ENCODE data around the gene FMNL2. TPM values are rescaled to one million over a fixed set of nuclear protein-coding genes. Genes with fewer than 3 reads are reported as not detected.

The FMNL2 gene
- polyA plus RNA-seq, 1 donor from 2014 or later: 86.5 TPM

- Histone ChIP-seq H3F3A (ENCODE audit: insufficient read depth, low read length, poor library complexity, severe bottlenecking) (no peaks in the 10 kb centered on the region), H3K79me2 (replicated peaks; ENCODE audit: insufficient read depth, low read length) (peaks cover 26% of the 10 kb centered on the region), H3K27ac (ENCODE audit: low read length) (no peak overlapping the region), H3K27me3 (ENCODE audit: insufficient read depth, low read depth, low read length) (no peaks in the 10 kb centered on the region), H3K9ac (ENCODE audit: low read length) (no peak overlapping the region), H3K9me3 (ENCODE audit: low read length) (no peaks in the 10 kb centered on the region), H3K9me2 (ENCODE audit: insufficient read depth, low read length) (no peaks in the 10 kb centered on the region), H4K20me1 (ENCODE audit: insufficient read depth) (no peaks in the 10 kb centered on the region), H3K4me2 (ENCODE audit: low read length) (no peak overlapping the region), H3K36me3 (ENCODE audit: insufficient read depth, low read length) (no peaks in the 10 kb centered on the region), H3K4me3 (ENCODE audit: low read length) (no peak overlapping the region), H2AFZ (ENCODE audit: low read depth, low read length) (no peak overlapping the region)
- TF ChIP-seq RAD21 (conservative IDR thresholded peaks at IDR 0.05) (no peak), SMC3 (conservative IDR thresholded peaks at IDR 0.05; ENCODE audit: poor library complexity) (no peak), MXI1 (conservative IDR thresholded peaks at IDR 0.05; ENCODE audit: poor library complexity, severe bottlenecking) (no peak), POLR2AphosphoS5 (IDR thresholded peaks at IDR 0.05) (no peak), EP300 (conservative IDR thresholded peaks at IDR 0.05; ENCODE audit: poor library complexity, severe bottlenecking) (no peak), CTCF (IDR thresholded peaks at IDR 0.05; ENCODE audit: poor library complexity, severe bottlenecking) (no peak), EZH2 (IDR thresholded peaks at IDR 0.05; ENCODE audit: borderline replicate concordance, insufficient read depth, low read length, poor library complexity, severe bottlenecking) (no peak), TAF1 (IDR thresholded peaks at IDR 0.05; ENCODE audit: low read depth) (no peak), REST (IDR thresholded peaks at IDR 0.05; ENCODE audit: borderline replicate concordance) (no peak)
Observed at GRCh38 chr2:152489364-152489763, 154.4 kb downstream of the FMNL2 start.

GRCh38 chr2:152490686-152491455 is 155.9 kb downstream of the FMNL2 start:
- no peak overlapping the region for H2AFZ ChIP-seq (ENCODE audit: low read depth, low read length)
- no peaks in the 10 kb centered on the region for H4K20me1 ChIP-seq (ENCODE audit: insufficient read depth)
- no peak overlapping the region for H3K4me3 ChIP-seq (ENCODE audit: low read length)
- no peaks in the 10 kb centered on the region for H3K27me3 ChIP-seq (ENCODE audit: insufficient read depth, low read depth, low read length)
- H3K27ac ChIP-seq (ENCODE audit: low read length): no peak overlapping the region
- no peak for TF ChIP-seq RAD21 (conservative IDR thresholded peaks at IDR 0.05)
- no peak for TF ChIP-seq EZH2 (IDR thresholded peaks at IDR 0.05; ENCODE audit: borderline replicate concordance, insufficient read depth, low read length, poor library complexity, severe bottlenecking)
- no peak for TF ChIP-seq POLR2AphosphoS5 (IDR thresholded peaks at IDR 0.05)
- H3K9me2 ChIP-seq (ENCODE audit: insufficient read depth, low read length): no peaks in the 10 kb centered on the region
- no peaks in the 10 kb centered on the region for H3F3A ChIP-seq (ENCODE audit: insufficient read depth, low read length, poor library complexity, severe bottlenecking)
- peaks cover 27% of the 10 kb centered on the region for H3K79me2 ChIP-seq (replicated peaks; ENCODE audit: insufficient read depth, low read length)
- no peaks in the 10 kb centered on the region for H3K36me3 ChIP-seq (ENCODE audit: insufficient read depth, low read length)
- no peak overlapping the region for H3K9ac ChIP-seq (ENCODE audit: low read length)
- no peaks in the 10 kb centered on the region for H3K9me3 ChIP-seq (ENCODE audit: low read length)
- no peak overlapping the region for H3K4me2 ChIP-seq (ENCODE audit: low read length)
